Neural cell (in vitro differentiated cells): Measurements from ENCODE around the gene TMTC1.

Experiments used
- CTCF ChIP-seq: fragments of 450-650 bp; IDR thresholded peaks from 2 replicates; pipeline ENCODE4 v1.5.1; 2014; ENCODE audit warnings: antibody characterized with exemption, mild to moderate bottlenecking, moderate library complexity; ENCODE audit not compliant: poor library complexity, severe bottlenecking
- EP300 ChIP-seq: fragments of 450-650 bp; conservative IDR thresholded peaks from 2 replicates; pipeline ENCODE4 v1.6.1; 2014; ENCODE audit warnings: antibody characterized with exemption, mild to moderate bottlenecking, moderate library complexity; ENCODE audit not compliant: poor library complexity, severe bottlenecking
- EZH2 ChIP-seq: fragments of 200-600, 300-800 bp; shearing (Covaris generic), sonication (generic); IDR thresholded peaks from 2 replicates; pipeline ENCODE4 v1.6.1; 2014; ENCODE audit warnings: antibody characterized with exemption, low read length, borderline replicate concordance, mild to moderate bottlenecking; ENCODE audit not compliant: insufficient read depth, poor library complexity, severe bottlenecking
- POLR2AphosphoS5 ChIP-seq: IDR thresholded peaks from 2 replicates; pipeline ENCODE4 v1.6.1; 2012
- RAD21 ChIP-seq: fragments of 450-650 bp; conservative IDR thresholded peaks from 2 replicates; pipeline ENCODE4 v1.6.1; 2014; ENCODE audit warnings: antibody characterized with exemption, mild to moderate bottlenecking, moderate library complexity
- SMC3 ChIP-seq: fragments of 450-650 bp; conservative IDR thresholded peaks from 2 replicates; pipeline ENCODE4 v1.6.1; 2014; ENCODE audit warnings: antibody characterized with exemption, mild to moderate bottlenecking, moderate library complexity; ENCODE audit not compliant: poor library complexity
- TAF1 ChIP-seq: IDR thresholded peaks from 2 replicates; pipeline ENCODE4 v1.6.1; 2012; ENCODE audit warnings: low read depth

GRCh38 chr12:29750131-29750927, 33.4 kb downstream of the TMTC1 start:
- TF ChIP-seq POLR2AphosphoS5 (no peak), CTCF (no peak), RAD21 (no peak), EZH2 (no peak), TAF1 (no peak), EP300 (no peak), SMC3 (no peak)
